ENCODE measurements around the gene CAPN8. TPM values are rescaled to one million over a fixed set of nuclear protein-coding genes. Genes with fewer than 3 reads are reported as not detected.

The CAPN8 gene
- total RNA-seq, 3 donors from 2014 or later: 0.32 to 83.9 (median 41.3) TPM

DNA sequence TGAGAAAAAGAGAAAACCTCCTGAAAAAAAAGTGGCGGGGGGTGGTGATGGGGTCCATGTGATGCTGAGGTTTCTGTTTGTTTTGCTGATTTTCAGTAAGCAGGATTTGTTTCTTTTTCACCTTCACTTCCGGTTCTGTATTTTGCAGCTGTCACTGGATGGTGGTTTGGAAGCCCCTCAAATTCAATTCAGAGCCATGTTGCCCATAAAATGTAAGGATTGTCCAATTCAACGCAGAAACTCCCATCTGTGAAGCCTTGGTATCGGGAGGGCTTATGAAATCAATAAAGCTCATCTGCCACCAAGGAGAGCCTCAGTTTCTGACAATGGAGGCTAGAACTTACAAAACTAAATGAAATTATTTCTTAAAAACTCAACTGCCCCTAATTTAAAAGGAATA, 12.1 kb downstream of the CAPN8 start:
- DNase-seq (ENCODE audit: low spot score in 2 of 2): no peak
- Histone ChIP-seq H3K9me3 (no peaks in the 10 kb centered on the region), H3K36me3 (no peaks in the 10 kb centered on the region)

GRCh38 chr1:223653015-223653414, 12.5 kb downstream of the CAPN8 start:
- intact Hi-C loops (cut with DNase I; ENCODE audit: low total_unique reads): no loop called here
- no peaks in the 10 kb centered on the region for H3K36me3 ChIP-seq
- H3K4me1 ChIP-seq: no peaks in the 10 kb centered on the region
- peak overlapping the region in 1 of 2 donors; percentile 62 for H3K27ac ChIP-seq
- H3K9me3 ChIP-seq: no peaks in the 10 kb centered on the region
- TF ChIP-seq, protein P1, sequence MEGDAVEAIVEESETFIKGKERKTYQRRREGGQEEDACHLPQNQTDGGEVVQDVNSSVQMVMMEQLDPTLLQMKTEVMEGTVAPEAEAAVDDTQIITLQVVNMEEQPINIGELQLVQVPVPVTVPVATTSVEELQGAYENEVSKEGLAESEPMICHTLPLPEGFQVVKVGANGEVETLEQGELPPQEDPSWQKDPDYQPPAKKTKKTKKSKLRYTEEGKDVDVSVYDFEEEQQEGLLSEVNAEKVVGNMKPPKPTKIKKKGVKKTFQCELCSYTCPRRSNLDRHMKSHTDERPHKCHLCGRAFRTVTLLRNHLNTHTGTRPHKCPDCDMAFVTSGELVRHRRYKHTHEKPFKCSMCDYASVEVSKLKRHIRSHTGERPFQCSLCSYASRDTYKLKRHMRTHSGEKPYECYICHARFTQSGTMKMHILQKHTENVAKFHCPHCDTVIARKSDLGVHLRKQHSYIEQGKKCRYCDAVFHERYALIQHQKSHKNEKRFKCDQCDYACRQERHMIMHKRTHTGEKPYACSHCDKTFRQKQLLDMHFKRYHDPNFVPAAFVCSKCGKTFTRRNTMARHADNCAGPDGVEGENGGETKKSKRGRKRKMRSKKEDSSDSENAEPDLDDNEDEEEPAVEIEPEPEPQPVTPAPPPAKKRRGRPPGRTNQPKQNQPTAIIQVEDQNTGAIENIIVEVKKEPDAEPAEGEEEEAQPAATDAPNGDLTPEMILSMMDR (IDR thresholded peaks at IDR 0.05): no peak
- TF ChIP-seq POLR2AphosphoS5 (IDR thresholded peaks at IDR 0.05) (no peak), POLR2A (IDR thresholded peaks at IDR 0.05) (no peak)
- H3K4me3 ChIP-seq: no peak overlapping the region
- no peak for DNase-seq (ENCODE audit: low spot score in 2 of 2)
- H3K27me3 ChIP-seq: no peaks in the 10 kb centered on the region

More for the DNA sequence above, 12.1 kb downstream of the CAPN8 start:
- intact Hi-C loops (cut with DNase I; ENCODE audit: low total_unique reads): no loop called here
- Histone ChIP-seq H3K4me3 (no peak overlapping the region), H3K4me1 (no peaks in the 10 kb centered on the region), H3K27me3 (no peaks in the 10 kb centered on the region), H3K27ac (peak overlapping the region in 1 of 2 donors; percentile 54)
- TF ChIP-seq, protein P1 (IDR thresholded peaks at IDR 0.05): no peak
- TF ChIP-seq POLR2A (IDR thresholded peaks at IDR 0.05): no peak
- no peak for TF ChIP-seq POLR2AphosphoS5 (IDR thresholded peaks at IDR 0.05)

GRCh38 chr1:223652436-223652941, 13.0 kb downstream of the CAPN8 start:
- Histone ChIP-seq H3K27me3 (no peaks in the 10 kb centered on the region), H3K4me3 (no peak overlapping the region), H3K4me1 (no peaks in the 10 kb centered on the region), H3K36me3 (no peaks in the 10 kb centered on the region), H3K9me3 (no peaks in the 10 kb centered on the region), H3K27ac (peak overlapping the region; percentile 62 to 73)
- intact Hi-C loops (cut with DNase I; ENCODE audit: low total_unique reads): no loop called here
- peak in 1 of 2 donors; percentile 35 for DNase-seq (ENCODE audit: low spot score in 2 of 2)
- TF ChIP-seq, protein P1 (IDR thresholded peaks at IDR 0.05): no peak
- TF ChIP-seq POLR2AphosphoS5 (IDR thresholded peaks at IDR 0.05) (no peak), POLR2A (IDR thresholded peaks at IDR 0.05) (no peak)

GRCh38 chr1:223651291-223651991, 14.1 kb downstream of the CAPN8 start:
- Histone ChIP-seq H3K4me3 (no peak overlapping the region), H3K27me3 (no peaks in the 10 kb centered on the region), H3K27ac (no peak overlapping the region), H3K36me3 (no peaks in the 10 kb centered on the region), H3K4me1 (no peaks in the 10 kb centered on the region), H3K9me3 (no peaks in the 10 kb centered on the region)
- no peak for TF ChIP-seq POLR2A (IDR thresholded peaks at IDR 0.05)
- TF ChIP-seq, protein P1 (IDR thresholded peaks at IDR 0.05): no peak
- no peak for DNase-seq (ENCODE audit: low spot score in 2 of 2)
- intact Hi-C loops (cut with DNase I; ENCODE audit: low total_unique reads): no loop called here

GRCh38 chr1:223650465-223650864, 15.0 kb downstream of the CAPN8 start:
- no peak for DNase-seq (ENCODE audit: low spot score in 2 of 2)

More at GRCh38 chr1:223650465-223650864, 15.0 kb downstream of the CAPN8 start:
- H3K36me3 ChIP-seq: no peaks in the 10 kb centered on the region
- no peak for TF ChIP-seq POLR2AphosphoS5 (IDR thresholded peaks at IDR 0.05)
- no peak for TF ChIP-seq POLR2A (IDR thresholded peaks at IDR 0.05)
- TF ChIP-seq, protein P1 (IDR thresholded peaks at IDR 0.05): no peak
- no peaks in the 10 kb centered on the region for H3K4me1 ChIP-seq
- intact Hi-C loops (cut with DNase I; ENCODE audit: low total_unique reads): no loop called here
- H3K9me3 ChIP-seq: no peaks in the 10 kb centered on the region
- no peak overlapping the region for H3K4me3 ChIP-seq
- no peaks in the 10 kb centered on the region for H3K27me3 ChIP-seq
- H3K27ac ChIP-seq: no peak overlapping the region
